Suppressor macrophage (primary cell): ENCODE data around the gene ACTN1.
A peak's percentile ranks its signal among the peaks of the same experiment; 100 is the strongest.

Source experiments
- DNase-seq, 4 experiments: peaks; one replicate each; pipeline ENCODE4 v3.0.0-alpha.2; 2020 to 2022

Gene ACTN1

DNA sequence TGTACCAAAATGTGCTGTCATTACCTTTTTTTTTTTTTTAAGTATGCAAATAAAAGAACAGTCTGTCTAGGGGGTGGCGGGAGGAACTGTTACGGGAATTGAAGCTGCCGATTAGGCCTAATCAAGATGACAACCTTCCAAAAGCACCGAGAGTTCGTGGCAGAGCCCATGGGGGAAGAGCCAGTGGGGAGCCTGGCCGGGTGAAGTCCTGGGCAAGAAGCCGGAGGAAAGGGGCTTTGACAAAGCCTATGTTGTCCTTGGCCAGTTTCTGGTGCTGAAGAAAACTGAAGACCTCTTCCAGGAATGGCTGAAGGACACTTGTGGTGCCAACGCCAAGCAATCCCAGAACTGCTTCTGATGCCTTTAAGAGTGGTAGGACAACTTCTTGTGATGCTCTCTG, 42.6 kb downstream of the ACTN1 start:
- DNase-seq: no peak

DNA sequence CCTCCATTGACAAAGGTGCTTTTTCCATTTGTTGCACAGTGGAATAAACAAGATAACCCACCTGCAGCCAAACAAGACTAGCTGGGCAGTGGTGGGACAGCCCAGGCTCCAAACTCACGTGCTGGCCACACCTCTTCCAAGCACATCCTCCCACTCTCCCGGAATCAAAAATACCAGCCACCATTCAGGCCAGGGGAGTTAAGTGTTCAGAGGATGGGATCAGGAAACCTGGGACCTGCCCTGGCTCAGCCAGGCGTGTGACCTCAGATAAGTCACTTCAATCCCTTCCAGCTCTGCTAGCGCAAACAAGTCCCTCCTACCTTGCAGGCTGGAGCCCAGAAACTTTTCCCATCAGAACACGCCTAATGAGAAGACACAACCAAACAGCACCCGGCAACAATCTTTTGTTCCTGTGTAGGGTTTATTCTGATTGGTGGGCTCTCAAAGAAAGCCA, 43.3 kb downstream of the ACTN1 start:
- DNase-seq: no peak

DNA sequence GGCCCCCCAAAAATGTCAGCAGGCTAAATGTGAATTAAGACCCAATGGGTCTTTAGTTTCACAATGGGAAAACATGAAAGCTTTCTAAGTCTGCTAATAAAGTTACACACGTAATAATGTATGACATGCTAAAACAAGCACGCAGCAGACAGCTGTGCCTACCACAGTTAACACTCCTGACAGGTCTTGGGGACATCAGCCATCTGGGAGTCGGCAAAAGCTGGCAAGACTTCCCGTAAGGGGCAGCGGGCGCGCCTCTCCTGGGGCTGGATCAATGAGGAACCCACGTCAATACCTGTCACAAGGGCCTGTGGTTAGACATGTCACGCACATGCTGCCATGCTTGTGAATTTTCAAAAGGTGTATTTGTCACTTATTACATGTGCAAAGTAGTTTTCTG, 45.0 kb downstream of the ACTN1 start:
- no peak for DNase-seq

DNA sequence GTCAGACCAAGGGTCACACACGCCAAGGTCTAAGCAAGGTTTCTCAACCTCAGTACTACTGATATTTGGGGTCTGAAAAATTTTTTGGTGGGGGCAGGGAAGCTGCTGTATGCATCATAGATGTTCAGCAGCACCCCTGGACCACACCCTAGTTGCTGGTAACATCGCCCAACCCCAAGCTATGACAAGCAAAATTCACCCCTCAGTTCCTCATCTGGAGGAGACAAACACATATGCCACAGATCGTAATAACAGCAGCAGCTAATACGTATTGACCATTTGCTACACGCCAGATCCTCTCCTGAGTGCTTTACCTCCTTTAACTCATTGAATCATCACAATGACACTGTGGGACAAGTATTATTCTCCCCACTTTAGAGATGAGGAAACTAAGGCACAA, 46.4 kb downstream of the ACTN1 start:
- peak in 2 of 4 experiments; percentile 51 to 62 for DNase-seq

DNA sequence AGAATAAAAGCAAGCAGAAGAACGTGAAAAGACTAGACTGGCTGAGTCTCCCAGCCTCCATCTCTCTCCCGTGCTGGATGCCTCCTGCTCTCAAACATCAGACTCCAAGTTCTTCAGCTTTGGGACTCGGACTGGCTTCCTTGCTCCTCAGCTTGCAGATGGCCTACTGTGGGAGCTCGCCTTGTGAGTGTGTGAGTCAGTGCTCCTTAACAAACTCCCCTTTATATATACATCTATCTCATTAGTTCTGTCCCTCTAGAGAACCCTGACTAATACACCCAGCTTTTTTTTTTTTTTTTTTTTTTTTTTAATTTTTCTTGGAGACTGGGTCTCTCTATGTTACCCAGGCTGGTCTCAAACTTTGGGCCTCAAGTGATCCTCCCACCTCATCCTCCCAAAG, 46.9 kb downstream of the ACTN1 start:
- no peak for DNase-seq

DNA sequence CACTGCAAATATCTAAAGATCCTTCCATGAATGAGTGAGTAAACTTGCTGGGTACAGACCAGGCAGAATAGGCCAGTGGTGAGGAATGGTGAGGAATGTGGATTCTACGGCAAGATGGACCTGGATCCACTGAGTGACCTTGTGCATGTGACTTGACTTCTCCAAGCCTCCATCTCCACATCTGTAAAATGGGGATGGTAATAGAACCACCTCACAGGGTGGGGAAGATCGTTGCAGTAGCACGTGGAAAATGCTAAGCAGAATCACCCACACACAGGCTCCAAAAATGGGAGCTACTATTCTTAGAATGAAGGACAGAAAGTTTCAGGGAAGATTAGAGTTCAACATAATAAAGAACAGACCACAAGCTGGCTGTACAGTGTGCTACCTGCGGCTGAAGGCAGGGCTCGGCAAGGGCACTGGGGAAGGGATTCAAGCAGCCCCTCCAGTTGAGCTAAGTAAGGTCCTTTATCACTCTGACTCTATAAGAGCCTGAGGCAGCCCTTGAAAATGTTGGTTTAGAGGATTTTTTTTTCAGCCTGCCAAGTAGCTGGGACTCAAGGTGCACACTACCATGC, 47.5 kb downstream of the ACTN1 start:
- DNase-seq: no peak

DNA sequence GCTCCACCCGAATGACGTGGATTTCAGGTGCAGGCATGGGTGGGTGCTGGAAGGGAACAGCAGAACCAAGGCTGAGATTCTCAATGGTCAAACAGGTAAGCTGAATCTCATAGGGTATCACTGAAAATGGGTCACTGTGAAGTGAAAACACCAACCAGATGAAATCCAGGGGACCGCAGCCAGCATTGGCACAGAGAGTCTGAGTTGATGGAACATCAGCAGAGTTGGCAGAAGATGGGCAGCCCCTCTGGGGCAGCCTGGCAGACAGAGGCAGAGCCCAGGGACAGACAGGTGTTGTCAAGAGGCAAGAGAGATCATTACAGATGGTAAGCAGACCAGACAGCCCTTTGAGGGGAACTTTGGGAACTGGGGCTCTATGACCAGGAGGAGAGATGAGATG, 48.0 kb downstream of the ACTN1 start:
- DNase-seq: no peak

DNA sequence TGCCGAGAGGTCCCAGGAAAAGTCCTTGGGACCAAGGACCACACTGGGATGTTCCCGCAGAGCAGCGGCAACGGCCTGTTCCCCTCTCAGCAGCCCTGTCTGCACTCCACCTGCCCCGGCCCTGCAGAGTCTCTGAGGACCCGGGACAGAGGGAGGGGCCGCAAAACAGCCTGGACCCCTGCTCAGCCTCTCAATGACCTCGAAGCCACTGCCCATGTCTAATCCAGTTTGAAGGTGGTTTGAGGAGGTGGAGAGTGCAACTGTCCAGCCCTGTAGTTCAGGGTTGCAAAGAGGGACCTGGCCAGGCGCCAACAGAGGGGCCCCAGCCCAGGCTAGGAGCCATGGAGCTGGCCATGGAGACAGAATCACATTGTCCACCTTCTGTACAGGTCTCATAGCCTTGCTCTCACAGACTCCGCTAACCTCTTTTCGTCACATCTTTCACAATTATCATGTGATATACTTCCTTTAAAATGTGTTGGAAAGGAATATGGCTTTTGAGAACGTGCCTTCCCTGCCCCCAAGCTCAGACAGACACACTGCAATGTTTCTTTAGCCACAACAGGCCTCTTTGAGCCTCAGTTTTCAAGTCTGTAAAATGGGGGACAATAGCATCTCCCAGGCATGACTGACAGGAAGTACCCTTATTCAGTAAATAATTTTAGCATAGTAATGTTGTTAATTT, 49.3 kb downstream of the ACTN1 start:
- peak; percentile 62 to 89 (median 81) for DNase-seq

DNA sequence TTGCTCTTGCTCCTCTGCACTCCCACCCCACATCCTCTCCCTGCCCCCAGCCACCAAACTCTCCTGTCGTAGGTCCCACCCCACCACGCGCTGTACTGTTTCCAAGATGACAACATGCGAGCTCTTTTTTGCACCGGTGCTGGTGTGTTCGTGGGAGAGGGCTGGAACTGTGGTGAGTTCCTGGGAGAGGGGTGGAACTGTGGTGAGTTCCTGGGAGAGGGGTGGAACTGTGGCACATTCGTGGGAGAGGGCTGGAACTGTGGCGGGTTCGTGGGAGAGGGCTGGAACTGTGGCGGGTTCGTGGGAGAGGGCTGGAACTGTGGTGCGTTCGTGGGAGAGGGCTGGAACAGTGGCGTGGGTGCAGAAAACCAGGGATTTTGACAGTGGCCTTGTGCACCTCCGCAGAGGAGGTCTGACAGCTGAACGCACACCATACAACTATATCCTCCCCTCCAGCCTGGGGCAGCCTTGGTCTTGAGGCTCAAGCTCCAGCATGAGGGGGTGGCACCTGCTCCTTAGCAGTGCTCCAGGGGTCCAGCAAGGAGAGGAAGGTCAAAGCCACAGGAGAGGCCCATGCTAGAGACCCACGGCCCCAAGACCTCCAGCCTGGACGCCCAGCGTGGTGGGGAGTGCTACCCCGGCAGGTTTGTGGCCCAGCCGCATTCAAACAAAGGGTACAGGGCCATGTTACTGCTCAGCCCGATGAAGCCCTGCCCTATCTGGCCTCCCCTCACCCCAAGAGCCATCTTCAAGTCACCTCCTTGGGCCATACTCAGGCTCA, 50.1 kb downstream of the ACTN1 start:
- no peak for DNase-seq

DNA sequence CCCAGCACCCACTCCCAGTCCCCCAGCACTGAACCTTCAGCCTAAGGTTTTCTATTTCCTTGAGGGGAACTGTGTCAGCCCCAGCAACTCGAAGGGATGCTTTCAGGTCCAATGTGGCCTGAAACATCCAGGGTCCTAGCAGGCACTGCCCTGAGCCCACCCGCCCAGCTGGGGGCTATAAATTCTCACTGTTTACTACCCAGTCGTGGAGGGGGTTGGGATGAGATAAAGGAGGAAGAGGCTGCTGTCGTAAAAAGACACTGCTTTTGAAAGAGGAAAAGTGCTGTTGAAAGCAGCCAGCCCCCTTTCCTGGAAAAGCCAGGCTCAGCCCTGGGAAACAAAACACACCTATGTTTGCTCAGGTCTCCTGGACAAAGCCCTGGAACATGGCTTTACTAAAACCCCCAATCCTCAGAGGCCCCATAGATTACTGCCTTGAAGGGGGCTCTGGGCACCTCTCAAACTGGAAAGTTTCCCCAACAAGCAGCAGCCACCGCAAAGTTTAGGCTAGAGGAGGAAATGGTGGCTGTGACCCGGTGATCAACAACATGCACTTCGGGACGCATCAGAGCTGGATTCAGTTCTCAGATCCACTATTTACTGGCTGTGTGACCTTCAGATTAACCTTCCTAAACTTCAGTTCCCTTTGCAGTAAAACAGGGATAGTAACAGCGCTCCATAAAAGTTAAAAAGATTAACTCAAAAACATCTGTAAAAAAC, 51.0 kb downstream of the ACTN1 start:
- DNase-seq: peak in 3 of 4 experiments; percentile 35 to 47 (median 47)

DNA sequence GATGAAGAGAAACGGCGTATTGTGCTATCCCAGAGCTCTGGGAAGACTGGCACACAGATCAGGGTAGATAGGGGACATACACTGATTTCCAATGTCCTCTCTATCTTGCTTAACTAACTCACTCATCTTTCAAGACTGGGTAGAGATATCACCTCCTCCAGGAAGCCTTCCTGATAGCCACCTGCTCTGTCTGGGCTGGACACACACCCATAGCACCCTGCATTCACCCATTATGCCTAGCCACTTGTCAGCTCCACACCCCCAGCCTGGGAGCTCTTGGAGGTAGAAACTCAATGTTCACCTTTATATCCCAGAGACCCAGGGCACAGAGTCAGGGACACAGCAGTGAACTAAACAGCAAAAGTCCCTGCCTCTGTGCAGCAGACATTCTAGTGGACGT, 52.0 kb downstream of the ACTN1 start:
- no peak for DNase-seq

DNA sequence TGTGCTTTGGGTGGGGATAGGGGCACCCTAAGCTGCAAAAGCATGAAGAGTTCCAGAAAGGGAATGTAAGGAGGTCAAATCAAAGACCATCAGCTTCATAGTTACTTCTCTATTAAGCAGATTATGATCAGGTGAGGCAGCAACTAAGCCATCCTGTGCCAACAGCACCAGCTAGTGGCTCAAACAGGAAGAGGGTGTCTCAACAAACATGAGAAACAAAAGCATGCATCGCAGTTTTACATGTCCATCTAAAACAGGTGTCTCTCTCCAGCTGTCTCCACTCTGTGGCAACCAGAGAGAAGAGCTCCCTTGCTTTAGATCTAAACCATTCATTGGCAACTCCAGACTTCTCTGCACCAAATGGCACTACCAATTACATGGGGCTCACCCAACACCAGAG, 52.9 kb downstream of the ACTN1 start:
- peak in 1 of 4 experiments; percentile 20 for DNase-seq

DNA sequence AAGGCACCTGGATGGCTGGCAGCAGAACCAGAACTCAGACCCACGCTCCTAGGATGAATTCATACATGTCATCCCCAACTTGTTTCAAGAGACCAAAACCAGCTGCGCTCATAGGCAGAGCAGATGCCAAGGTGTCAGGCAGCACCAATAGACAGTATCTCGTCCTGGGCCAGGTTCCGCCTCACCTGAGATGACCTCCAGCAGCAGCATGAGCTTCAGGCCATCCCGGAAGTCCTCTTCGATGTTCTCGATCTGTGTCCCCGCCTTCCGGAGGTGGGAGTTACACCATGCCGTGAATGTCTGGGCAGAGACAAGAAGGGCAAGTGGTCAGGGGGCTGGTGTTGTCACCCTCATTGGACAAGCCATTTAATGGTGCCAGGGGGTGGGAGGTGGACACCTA, 53.7 kb downstream of the ACTN1 start:
- no peak for DNase-seq

DNA sequence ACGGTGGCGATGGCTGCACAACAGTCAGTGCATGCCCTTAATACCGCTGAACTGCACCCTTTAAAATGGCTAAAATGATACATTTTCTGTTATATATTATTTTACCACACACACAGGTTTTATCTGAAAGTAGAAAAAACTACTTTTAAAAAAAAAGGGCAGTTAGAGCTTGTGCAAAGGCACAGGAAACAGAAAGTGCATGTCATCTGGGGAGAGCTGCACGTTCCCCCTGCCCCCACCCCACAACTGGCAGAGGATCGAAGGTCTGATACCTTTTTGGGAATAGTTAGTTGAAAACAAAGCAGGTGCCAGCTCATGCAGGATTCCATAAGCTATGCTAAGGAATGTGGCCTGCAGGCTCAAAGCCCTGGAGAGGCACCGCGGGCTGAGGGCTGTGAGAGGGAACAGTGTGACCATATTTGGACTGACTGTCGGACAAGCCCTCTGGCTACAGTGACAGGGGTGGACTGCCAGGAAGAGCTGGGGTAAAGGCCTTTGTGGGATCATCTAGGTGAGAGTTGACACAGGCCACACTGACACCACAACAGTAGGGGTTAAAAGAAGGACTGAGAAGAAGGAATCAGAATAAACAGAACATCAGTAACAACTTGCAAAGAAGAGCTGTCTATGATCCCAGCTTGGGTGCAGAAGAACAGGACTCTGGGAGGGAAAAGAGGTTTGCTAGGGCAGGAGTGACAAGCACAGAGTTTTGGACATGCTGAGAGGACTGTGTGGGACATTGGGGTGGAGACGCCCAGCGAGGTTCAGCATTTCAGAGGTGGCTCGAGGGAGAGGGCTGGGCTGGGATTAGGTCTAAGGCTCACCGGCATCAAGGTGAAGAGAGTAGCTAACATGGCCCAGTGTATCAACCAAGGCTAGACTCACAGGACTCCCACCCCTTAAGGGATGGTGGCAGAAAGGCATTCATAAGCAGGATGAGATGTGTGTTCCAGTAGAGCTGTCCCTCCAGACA, 54.6 kb downstream of the ACTN1 start:
- DNase-seq: no peak

DNA sequence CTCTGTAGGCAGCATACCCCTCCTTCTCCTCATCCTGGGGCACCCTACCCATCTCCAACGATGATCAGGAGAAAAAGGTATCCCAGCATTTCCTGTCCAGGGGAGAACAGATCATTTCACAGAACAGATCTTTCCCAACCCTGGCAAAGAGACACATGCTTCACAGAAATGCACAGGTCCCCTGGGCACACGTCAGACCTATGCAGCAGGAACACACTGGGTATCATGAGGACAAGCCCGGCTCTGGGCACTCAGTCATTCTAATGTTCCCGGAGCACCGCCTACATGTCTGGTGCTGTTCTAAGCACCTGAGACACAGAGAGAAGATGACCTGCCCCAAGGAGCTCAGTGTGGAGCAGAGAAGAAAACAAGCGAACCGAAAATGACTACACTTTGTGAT, 56.2 kb downstream of the ACTN1 start:
- no peak for DNase-seq

DNA sequence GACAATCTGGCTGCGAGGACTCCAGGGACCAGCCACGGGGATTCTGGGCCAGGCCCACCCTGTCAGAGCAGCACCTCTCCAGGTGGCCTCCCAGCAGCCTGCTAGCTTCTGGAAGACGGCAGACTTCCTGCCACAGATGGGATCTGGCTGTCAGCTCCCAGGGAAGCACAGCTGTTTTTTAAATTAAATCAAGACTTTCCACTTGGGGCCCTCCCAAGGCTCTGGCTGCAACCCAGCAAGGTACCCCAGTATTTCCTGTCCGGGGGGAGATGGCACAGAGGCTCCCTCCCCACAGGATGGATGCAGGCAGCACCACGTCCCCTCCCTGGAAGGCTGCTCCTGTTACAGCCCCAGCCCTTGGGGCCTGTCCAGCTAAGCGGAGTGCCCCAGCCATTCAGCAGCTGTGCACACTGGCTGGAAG, 56.9 kb downstream of the ACTN1 start:
- DNase-seq: no peak

DNA sequence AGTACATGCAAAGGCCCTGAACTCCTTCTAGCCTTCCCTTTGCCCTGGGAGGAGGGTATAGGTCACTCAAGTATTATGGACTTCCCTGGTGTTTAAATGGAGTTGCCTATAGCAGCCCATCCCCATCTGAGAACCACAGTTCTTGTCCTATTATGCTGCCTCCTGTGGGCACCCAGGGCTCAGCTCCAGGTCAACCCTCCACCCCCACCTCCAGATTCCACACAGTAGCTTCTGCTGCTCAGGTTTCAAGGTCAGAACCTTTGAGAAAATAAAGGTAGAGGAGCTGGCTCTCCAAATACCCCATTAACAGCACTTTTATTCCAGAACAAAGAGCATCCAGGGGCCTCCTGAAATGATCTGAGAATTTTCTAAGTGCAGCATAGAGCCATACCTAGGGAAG, 57.4 kb downstream of the ACTN1 start:
- DNase-seq: no peak

DNA sequence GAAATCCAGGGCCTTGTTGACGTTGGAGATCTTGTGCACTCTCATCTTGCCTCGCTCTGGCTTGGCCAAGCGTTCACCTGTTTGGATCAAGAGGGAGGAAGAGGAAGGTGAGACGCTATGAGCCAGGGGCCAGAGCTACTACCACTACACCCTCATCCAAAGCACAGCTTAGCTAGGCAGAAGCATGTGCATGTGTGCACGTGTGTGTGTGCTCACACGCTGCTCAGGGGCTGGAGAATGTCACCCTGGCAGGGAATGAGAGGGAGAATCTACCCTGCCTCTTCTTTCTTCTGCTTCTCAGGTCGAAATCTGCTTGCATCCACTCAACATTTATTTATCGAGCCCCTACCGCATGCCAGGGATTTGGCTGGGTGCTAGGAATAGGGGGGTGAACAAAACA, 58.1 kb downstream of the ACTN1 start:
- DNase-seq: no peak

DNA sequence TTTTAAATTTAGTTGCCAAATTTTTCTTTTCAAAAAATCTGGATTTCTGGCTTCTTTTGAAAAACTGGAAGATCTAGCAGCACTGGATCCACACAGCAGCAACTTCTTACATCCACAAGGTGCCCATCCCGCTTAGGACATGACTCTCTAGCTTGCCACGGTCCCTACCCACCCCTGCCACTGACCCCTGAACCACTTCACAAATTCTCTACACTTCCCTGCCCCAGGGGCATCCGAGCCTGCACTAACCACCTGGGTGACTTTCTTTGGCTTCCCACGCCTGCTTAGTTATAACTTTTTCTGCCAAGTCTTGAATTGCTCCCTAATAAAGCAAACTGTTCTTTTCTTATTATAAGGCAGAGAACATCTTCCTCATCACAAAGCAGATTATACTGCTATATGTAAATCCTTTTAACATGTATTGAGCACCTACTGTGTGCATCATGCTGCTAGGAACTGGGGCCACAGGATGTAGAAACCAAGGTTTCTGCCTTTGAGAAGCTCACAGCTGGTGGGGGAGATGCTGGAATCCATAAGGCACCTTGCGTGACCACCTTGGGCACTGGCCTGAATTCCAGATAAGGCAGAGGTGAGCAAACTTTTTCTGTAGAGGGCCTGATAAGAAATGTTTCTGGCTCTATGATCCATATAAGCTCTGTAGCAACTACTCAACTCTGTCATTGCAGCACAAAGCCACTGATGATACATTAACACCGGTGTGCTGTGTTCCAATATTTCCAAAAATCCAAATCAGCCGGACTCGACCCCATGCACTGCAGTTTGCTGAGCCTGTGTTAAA, 59.8 kb downstream of the ACTN1 start:
- DNase-seq: no peak

DNA sequence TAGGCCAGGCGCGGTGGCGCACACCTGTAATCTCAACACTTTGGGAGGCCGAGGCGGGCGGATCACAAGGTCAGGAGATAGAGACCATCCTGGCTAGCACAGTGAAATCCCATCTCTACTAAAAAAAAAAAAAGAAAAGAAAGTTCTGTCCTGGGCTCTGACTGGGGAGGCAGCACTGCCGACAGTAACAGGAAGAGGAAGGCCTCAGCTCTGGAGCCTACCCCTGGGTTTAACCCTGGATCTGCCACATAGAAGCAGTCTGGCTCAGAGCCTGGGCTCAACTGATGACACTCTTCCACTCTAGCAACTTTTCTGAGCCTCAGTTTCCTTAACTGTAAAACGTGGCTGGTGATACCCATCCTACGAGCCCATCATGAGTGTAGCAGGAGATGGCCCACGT, 60.5 kb downstream of the ACTN1 start:
- DNase-seq: peak in 2 of 4 experiments; percentile 30 to 35

DNA sequence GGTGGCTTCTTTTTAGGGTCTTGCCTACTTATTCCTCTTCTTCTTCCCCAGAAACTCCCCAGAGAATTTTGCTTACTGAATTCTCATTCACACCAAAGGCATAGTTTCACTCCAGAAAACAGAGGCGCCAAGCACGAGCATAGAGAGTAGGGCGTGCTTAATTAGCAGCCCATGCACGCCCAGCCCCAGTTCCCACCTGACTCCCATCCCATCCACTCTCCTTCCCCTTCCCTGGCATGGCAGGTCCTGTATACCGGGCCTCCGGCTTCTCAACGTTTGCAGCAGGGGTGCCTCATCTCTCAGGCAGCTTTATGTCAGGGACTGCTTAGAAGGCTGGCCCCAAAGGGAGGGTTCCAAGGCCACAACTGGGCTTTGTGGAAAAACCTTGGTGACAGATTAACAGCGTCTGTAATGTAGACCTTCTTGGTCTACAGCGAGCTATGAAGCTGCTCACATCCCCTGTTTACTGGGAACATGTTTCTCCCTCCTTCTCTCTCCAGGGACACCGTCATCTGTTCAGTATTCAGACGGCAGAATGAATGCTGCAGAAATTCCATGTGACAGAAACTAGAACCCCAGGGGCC, 62.7 kb downstream of the ACTN1 start:
- no peak for DNase-seq
